WTC11 (cell line): ENCODE results near the gene INTS7. TPM values are rescaled to one million over a fixed set of nuclear protein-coding genes. Genes with fewer than 3 reads are reported as not detected.

Source experiments
- ATAC-seq: fragments of 200-7000 bp; cut with Tn5 transposase; 2 replicates; pipeline ENCODE4 v1.10.0; 2021; ENCODE audit warnings: mild to moderate bottlenecking, moderate library complexity
- CTCF ChIA-PET: fragments of 300-600 bp; sonication (Branson Sonifier 250); formaldehyde crosslinking; loops from one replicate; lab custom pipeline; 2021; ENCODE audit warnings: antibody characterized with exemption; lab: Charles Lee
- POLR2A ChIA-PET: fragments of 350-600 bp; sonication (Branson Sonifier 250); formaldehyde crosslinking; loops from one replicate; lab custom pipeline; 2021; ENCODE audit warnings: antibody characterized with exemption; lab: Charles Lee
- DNase-seq: peaks from one replicate; pipeline ENCODE4 v3.0.0; 2021; ENCODE audit warnings: low spot score
- H3K27ac Mint-ChIP-seq: 2 replicates; pipeline ENCODE4 v1.8.0; 2021; ENCODE audit warnings: mixed read lengths
- H3K27me3 Mint-ChIP-seq: 2 replicates; pipeline ENCODE4 v1.8.0; 2021; ENCODE audit warnings: low read depth, mild to moderate bottlenecking, moderate library complexity, mixed read lengths
- H3K36me3 Mint-ChIP-seq: 2 replicates; pipeline ENCODE4 v1.8.0; 2021; ENCODE audit warnings: mixed read lengths
- H3K4me1 Mint-ChIP-seq: 2 replicates; pipeline ENCODE4 v1.8.0; 2022; ENCODE audit warnings: mixed read lengths
- H3K4me3 Mint-ChIP-seq: 2 replicates; pipeline ENCODE4 v1.8.0; 2021; ENCODE audit warnings: mild to moderate bottlenecking, moderate library complexity, mixed read lengths
- H3K9me3 Mint-ChIP-seq: 2 replicates; pipeline ENCODE4 v1.8.0; 2021; ENCODE audit warnings: mixed read lengths
- ELF4 ChIP-seq: sonication (generic); formaldehyde crosslinking; IDR thresholded peaks from 2 replicates; pipeline ENCODE4 v1.8.1; 2022; ENCODE audit warnings: low read depth, mild to moderate bottlenecking, moderate library complexity, missing genetic modification reagents
- ETV6 ChIP-seq: sonication (generic); formaldehyde crosslinking; IDR thresholded peaks from 2 replicates; pipeline ENCODE4 v1.8.1; 2022; ENCODE audit warnings: mild to moderate bottlenecking, missing genetic modification reagents
- FOXK1 ChIP-seq: sonication (generic); formaldehyde crosslinking; IDR thresholded peaks from 2 replicates; pipeline ENCODE4 v1.8.0; 2022; ENCODE audit warnings: mild to moderate bottlenecking, moderate library complexity, missing genetic modification reagents
- IRF2 ChIP-seq: sonication (generic); formaldehyde crosslinking; IDR thresholded peaks from 2 replicates; pipeline ENCODE4 v1.8.0; 2022; ENCODE audit warnings: low read depth, missing genetic modification reagents, borderline replicate concordance
- NFYB ChIP-seq: sonication (generic); formaldehyde crosslinking; conservative IDR thresholded peaks from 2 replicates; pipeline ENCODE4 v1.8.0; 2022; ENCODE audit warnings: low read depth, missing genetic modification reagents
- SOX15 ChIP-seq: fragments of 250-450 bp; sonication (Bioruptor Pico); IDR thresholded peaks from 2 replicates; pipeline ENCODE4 v1.9.0; 2021; ENCODE audit warnings: mild to moderate bottlenecking
- TCF7 ChIP-seq: sonication (generic); formaldehyde crosslinking; IDR thresholded peaks from 2 replicates; pipeline ENCODE4 v1.8.0; 2022; ENCODE audit warnings: mild to moderate bottlenecking, low read depth, missing genetic modification reagents, moderate library complexity
- ZNF121 ChIP-seq: sonication (generic); formaldehyde crosslinking; IDR thresholded peaks from 2 replicates; pipeline ENCODE4 v1.8.0; 2023; ENCODE audit warnings: missing genetic modification reagents
- ZNF138 ChIP-seq: sonication (generic); formaldehyde crosslinking; conservative IDR thresholded peaks from 2 replicates; pipeline ENCODE4 v1.8.1; 2022; ENCODE audit warnings: mild to moderate bottlenecking, moderate library complexity, missing genetic modification reagents
- ZNF219 ChIP-seq: sonication (generic); formaldehyde crosslinking; IDR thresholded peaks from 2 replicates; pipeline ENCODE4 v1.8.0; 2023; ENCODE audit warnings: missing genetic modification reagents, mild to moderate bottlenecking, borderline replicate concordance
- ZNF263 ChIP-seq: sonication (generic); formaldehyde crosslinking; IDR thresholded peaks from 2 replicates; pipeline ENCODE4 v1.8.1; 2022; ENCODE audit warnings: low read depth, mild to moderate bottlenecking, moderate library complexity, missing genetic modification reagents
- ZNF671 ChIP-seq: fragments of 250-450 bp; sonication (Bioruptor Pico); IDR thresholded peaks from 2 replicates; pipeline ENCODE4 v1.8.0; 2021; ENCODE audit warnings: mild to moderate bottlenecking
- total RNA-seq: library from RNA; stranded (reverse); gene quantifications from 3 replicates; pipeline ENCODE4 v1.2.3, GENCODE V29; 2021
- TF ChIP-seq, protein P1 (sequence below): fragments of 250-450 bp; sonication (Bioruptor Pico); IDR thresholded peaks from 2 replicates; pipeline ENCODE4 v2.1.2; 2022; ENCODE audit warnings: mild to moderate bottlenecking, moderate library complexity
- TF ChIP-seq, protein P2 (sequence below): sonication (generic); formaldehyde crosslinking; IDR thresholded peaks from 2 replicates; pipeline ENCODE4 v1.8.1; 2023; ENCODE audit warnings: mild to moderate bottlenecking, missing genetic modification reagents
- TF ChIP-seq, protein P3 (sequence below): sonication (generic); formaldehyde crosslinking; IDR thresholded peaks from 2 replicates; pipeline ENCODE4 v1.8.1; 2022; ENCODE audit warnings: mild to moderate bottlenecking, moderate library complexity, missing genetic modification reagents
- TF ChIP-seq, protein P4 (sequence below): fragments of 200-600 bp; IDR thresholded peaks from 2 replicates; pipeline ENCODE4 v1.8.0; 2022; ENCODE audit warnings: antibody characterized with exemption
- TF ChIP-seq, protein P5 (sequence below): sonication (generic); formaldehyde crosslinking; IDR thresholded peaks from 2 replicates; pipeline ENCODE4 v1.8.1; 2023; ENCODE audit warnings: mild to moderate bottlenecking, missing genetic modification reagents
- TF ChIP-seq, protein P6 (sequence below): sonication (generic); formaldehyde crosslinking; IDR thresholded peaks from 2 replicates; pipeline ENCODE4 v1.8.1; 2023; ENCODE audit warnings: mild to moderate bottlenecking, moderate library complexity, missing genetic modification reagents
- TF ChIP-seq, protein P7 (sequence below): sonication (generic); formaldehyde crosslinking; IDR thresholded peaks from 2 replicates; pipeline ENCODE4 v1.8.1; 2023; ENCODE audit warnings: mild to moderate bottlenecking, missing genetic modification reagents, moderate library complexity
- TF ChIP-seq, protein P8 (sequence below): sonication (generic); formaldehyde crosslinking; conservative IDR thresholded peaks from 2 replicates; pipeline ENCODE4 v1.8.1; 2023; ENCODE audit warnings: mild to moderate bottlenecking, low read depth, missing genetic modification reagents, moderate library complexity

INTS7 gene
- total RNA-seq, 1 experiment from 2014 or later = 17.2 TPM

DNA sequence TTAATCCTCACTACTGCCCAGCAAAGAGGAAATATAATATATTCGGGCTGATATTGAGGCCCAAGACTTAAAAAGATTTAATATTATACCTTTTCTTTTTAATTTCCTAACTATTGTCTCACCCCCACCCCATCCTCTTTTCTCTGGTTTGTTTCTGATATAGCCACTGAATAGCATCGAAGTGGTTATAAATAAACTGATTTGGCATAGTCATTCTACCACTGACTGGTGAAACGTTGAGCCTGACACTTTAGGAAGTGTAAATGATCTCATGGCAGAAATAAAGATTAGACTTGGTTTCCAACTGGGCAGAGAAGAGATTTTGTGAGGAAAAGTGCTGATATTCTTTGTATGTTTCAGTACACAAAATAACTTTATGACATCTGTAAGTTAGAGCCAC is 39.5 kb upstream of the INTS7 start:
- no peak for DNase-seq
- TF ChIP-seq, protein P1, sequence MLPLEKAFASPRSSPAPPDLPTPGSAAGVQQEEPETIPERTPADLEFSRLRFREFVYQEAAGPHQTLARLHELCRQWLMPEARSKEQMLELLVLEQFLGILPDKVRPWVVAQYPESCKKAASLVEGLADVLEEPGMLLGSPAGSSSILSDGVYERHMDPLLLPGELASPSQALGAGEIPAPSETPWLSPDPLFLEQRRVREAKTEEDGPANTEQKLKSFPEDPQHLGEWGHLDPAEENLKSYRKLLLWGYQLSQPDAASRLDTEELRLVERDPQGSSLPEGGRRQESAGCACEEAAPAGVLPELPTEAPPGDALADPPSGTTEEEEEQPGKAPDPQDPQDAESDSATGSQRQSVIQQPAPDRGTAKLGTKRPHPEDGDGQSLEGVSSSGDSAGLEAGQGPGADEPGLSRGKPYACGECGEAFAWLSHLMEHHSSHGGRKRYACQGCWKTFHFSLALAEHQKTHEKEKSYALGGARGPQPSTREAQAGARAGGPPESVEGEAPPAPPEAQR (CRISPR knock-in tag) = no peak
- TF ChIP-seq SOX15 (no peak), IRF2 (CRISPR knock-in tag) (no peak)
- TF ChIP-seq, protein P2, sequence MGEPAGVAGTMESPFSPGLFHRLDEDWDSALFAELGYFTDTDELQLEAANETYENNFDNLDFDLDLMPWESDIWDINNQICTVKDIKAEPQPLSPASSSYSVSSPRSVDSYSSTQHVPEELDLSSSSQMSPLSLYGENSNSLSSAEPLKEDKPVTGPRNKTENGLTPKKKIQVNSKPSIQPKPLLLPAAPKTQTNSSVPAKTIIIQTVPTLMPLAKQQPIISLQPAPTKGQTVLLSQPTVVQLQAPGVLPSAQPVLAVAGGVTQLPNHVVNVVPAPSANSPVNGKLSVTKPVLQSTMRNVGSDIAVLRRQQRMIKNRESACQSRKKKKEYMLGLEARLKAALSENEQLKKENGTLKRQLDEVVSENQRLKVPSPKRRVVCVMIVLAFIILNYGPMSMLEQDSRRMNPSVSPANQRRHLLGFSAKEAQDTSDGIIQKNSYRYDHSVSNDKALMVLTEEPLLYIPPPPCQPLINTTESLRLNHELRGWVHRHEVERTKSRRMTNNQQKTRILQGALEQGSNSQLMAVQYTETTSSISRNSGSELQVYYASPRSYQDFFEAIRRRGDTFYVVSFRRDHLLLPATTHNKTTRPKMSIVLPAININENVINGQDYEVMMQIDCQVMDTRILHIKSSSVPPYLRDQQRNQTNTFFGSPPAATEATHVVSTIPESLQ (CRISPR knock-in tag) = no peak
- TF ChIP-seq, protein P3, sequence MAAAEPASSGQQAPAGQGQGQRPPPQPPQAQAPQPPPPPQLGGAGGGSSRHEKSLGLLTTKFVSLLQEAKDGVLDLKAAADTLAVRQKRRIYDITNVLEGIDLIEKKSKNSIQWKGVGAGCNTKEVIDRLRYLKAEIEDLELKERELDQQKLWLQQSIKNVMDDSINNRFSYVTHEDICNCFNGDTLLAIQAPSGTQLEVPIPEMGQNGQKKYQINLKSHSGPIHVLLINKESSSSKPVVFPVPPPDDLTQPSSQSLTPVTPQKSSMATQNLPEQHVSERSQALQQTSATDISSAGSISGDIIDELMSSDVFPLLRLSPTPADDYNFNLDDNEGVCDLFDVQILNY (CRISPR knock-in tag) = no peak
- TF ChIP-seq, protein P4, sequence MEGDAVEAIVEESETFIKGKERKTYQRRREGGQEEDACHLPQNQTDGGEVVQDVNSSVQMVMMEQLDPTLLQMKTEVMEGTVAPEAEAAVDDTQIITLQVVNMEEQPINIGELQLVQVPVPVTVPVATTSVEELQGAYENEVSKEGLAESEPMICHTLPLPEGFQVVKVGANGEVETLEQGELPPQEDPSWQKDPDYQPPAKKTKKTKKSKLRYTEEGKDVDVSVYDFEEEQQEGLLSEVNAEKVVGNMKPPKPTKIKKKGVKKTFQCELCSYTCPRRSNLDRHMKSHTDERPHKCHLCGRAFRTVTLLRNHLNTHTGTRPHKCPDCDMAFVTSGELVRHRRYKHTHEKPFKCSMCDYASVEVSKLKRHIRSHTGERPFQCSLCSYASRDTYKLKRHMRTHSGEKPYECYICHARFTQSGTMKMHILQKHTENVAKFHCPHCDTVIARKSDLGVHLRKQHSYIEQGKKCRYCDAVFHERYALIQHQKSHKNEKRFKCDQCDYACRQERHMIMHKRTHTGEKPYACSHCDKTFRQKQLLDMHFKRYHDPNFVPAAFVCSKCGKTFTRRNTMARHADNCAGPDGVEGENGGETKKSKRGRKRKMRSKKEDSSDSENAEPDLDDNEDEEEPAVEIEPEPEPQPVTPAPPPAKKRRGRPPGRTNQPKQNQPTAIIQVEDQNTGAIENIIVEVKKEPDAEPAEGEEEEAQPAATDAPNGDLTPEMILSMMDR = no peak
- TF ChIP-seq, protein P5, sequence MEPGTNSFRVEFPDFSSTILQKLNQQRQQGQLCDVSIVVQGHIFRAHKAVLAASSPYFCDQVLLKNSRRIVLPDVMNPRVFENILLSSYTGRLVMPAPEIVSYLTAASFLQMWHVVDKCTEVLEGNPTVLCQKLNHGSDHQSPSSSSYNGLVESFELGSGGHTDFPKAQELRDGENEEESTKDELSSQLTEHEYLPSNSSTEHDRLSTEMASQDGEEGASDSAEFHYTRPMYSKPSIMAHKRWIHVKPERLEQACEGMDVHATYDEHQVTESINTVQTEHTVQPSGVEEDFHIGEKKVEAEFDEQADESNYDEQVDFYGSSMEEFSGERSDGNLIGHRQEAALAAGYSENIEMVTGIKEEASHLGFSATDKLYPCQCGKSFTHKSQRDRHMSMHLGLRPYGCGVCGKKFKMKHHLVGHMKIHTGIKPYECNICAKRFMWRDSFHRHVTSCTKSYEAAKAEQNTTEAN (CRISPR knock-in tag) = no peak
- ATAC-seq = no peak
- Mint-ChIP-seq H3K27me3 (no peaks in the 10 kb centered on the region), H3K9me3 (no peaks in the 10 kb centered on the region), H3K4me3 (no peak overlapping the region), H3K27ac (no peak overlapping the region), H3K4me1 (no peaks in the 10 kb centered on the region), H3K36me3 (peaks cover 58% of the 10 kb centered on the region)
- ChIA-PET POLR2A (no interaction called here), CTCF (no interaction called here)

DNA sequence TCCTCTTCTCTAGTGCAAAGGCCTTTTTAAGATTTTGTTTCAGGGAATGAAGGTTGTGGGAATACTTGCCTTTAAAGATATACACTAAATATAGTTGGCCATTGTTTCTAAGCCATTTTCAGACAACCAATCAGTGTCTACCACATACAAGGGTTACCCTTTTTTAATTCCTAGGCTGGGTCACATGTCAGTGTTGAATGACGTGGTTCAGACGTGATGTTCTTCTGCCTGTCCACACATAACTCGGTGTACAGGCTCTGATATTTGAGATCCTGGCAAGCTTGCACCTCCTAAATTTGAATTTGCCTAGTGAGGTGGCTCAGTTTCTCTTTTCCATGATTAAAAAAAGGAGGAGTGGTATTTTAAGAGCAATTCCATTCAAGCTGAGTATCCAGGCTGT is 39.0 kb upstream of the INTS7 start:
- POLR2A ChIA-PET = no interaction called here
- Mint-ChIP-seq H3K27me3 (no peaks in the 10 kb centered on the region), H3K27ac (no peak overlapping the region), H3K9me3 (no peaks in the 10 kb centered on the region), H3K36me3 (peaks cover 55% of the 10 kb centered on the region), H3K4me1 (no peaks in the 10 kb centered on the region), H3K4me3 (no peak overlapping the region)
- ATAC-seq = no peak
- DNase-seq = no peak
- CTCF ChIA-PET = no interaction called here
- TF ChIP-seq, protein P6, sequence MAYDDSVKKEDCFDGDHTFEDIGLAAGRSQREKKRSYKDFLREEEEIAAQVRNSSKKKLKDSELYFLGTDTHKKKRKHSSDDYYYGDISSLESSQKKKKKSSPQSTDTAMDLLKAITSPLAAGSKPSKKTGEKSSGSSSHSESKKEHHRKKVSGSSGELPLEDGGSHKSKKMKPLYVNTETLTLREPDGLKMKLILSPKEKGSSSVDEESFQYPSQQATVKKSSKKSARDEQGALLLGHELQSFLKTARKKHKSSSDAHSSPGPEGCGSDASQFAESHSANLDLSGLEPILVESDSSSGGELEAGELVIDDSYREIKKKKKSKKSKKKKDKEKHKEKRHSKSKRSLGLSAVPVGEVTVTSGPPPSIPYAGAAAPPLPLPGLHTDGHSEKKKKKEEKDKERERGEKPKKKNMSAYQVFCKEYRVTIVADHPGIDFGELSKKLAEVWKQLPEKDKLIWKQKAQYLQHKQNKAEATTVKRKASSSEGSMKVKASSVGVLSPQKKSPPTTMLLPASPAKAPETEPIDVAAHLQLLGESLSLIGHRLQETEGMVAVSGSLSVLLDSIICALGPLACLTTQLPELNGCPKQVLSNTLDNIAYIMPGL (CRISPR knock-in tag) = no peak
- TF ChIP-seq, protein P7, sequence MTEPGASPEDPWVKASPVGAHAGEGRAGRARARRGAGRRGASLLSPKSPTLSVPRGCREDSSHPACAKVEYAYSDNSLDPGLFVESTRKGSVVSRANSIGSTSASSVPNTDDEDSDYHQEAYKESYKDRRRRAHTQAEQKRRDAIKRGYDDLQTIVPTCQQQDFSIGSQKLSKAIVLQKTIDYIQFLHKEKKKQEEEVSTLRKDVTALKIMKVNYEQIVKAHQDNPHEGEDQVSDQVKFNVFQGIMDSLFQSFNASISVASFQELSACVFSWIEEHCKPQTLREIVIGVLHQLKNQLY (CRISPR knock-in tag) = no peak
- TF ChIP-seq ZNF219 (CRISPR knock-in tag) = no peak
- TF ChIP-seq, protein P8, sequence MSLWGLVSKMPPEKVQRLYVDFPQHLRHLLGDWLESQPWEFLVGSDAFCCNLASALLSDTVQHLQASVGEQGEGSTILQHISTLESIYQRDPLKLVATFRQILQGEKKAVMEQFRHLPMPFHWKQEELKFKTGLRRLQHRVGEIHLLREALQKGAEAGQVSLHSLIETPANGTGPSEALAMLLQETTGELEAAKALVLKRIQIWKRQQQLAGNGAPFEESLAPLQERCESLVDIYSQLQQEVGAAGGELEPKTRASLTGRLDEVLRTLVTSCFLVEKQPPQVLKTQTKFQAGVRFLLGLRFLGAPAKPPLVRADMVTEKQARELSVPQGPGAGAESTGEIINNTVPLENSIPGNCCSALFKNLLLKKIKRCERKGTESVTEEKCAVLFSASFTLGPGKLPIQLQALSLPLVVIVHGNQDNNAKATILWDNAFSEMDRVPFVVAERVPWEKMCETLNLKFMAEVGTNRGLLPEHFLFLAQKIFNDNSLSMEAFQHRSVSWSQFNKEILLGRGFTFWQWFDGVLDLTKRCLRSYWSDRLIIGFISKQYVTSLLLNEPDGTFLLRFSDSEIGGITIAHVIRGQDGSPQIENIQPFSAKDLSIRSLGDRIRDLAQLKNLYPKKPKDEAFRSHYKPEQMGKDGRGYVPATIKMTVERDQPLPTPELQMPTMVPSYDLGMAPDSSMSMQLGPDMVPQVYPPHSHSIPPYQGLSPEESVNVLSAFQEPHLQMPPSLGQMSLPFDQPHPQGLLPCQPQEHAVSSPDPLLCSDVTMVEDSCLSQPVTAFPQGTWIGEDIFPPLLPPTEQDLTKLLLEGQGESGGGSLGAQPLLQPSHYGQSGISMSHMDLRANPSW (CRISPR knock-in tag) = no peak
- no peak for TF ChIP-seq ZNF263 (CRISPR knock-in tag)
- no peak for TF ChIP-seq ELF4 (CRISPR knock-in tag)
- TF ChIP-seq ETV6 (CRISPR knock-in tag) = no peak
- no peak for TF ChIP-seq TCF7 (CRISPR knock-in tag)
- no peak for TF ChIP-seq FOXK1 (CRISPR knock-in tag)
- TF ChIP-seq ZNF121 (CRISPR knock-in tag) = no peak
- no peak for TF ChIP-seq NFYB
- no peak for TF ChIP-seq ZNF138
- TF ChIP-seq ZNF671 = no peak
